ENCODE results near the gene SULT4A1.

Gene SULT4A1

GRCh38 chr22:43894122-43894521 is 31.8 kb upstream of the SULT4A1 start:
- intact Hi-C loops (cut with DNase I; ENCODE audit: low total_unique reads), result no loop called here
- H3K27ac ChIP-seq, result no peak overlapping the region
- H3K4me3 ChIP-seq, result no peak overlapping the region
- H3K36me3 ChIP-seq, result no peaks in the 10 kb centered on the region
- no peaks in the 10 kb centered on the region for H3K9me3 ChIP-seq
- no peak for DNase-seq
- H3K27me3 ChIP-seq, result peaks cover 0 to 50% of the 10 kb centered on the region in 2 donors
- TF ChIP-seq, protein P1, sequence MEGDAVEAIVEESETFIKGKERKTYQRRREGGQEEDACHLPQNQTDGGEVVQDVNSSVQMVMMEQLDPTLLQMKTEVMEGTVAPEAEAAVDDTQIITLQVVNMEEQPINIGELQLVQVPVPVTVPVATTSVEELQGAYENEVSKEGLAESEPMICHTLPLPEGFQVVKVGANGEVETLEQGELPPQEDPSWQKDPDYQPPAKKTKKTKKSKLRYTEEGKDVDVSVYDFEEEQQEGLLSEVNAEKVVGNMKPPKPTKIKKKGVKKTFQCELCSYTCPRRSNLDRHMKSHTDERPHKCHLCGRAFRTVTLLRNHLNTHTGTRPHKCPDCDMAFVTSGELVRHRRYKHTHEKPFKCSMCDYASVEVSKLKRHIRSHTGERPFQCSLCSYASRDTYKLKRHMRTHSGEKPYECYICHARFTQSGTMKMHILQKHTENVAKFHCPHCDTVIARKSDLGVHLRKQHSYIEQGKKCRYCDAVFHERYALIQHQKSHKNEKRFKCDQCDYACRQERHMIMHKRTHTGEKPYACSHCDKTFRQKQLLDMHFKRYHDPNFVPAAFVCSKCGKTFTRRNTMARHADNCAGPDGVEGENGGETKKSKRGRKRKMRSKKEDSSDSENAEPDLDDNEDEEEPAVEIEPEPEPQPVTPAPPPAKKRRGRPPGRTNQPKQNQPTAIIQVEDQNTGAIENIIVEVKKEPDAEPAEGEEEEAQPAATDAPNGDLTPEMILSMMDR (IDR thresholded peaks at IDR 0.05), result no peak
- peaks cover 0 to 10% (median 9%) of the 10 kb centered on the region in 4 donors for H3K4me1 ChIP-seq

GRCh38 chr22:43893266-43893665 is 31.0 kb upstream of the SULT4A1 start:
- DNase-seq, result no peak
- H3K9me3 ChIP-seq, result no peaks in the 10 kb centered on the region
- H3K4me3 ChIP-seq, result no peak overlapping the region
- H3K36me3 ChIP-seq, result no peaks in the 10 kb centered on the region
- no peak overlapping the region for H3K27ac ChIP-seq
- peaks cover 0 to 58% of the 10 kb centered on the region in 2 donors for H3K27me3 ChIP-seq
- intact Hi-C loops (cut with DNase I; ENCODE audit: low total_unique reads), result no loop called here
- TF ChIP-seq, protein P1 (IDR thresholded peaks at IDR 0.05), result no peak
- H3K4me1 ChIP-seq, result peaks cover 0 to 10% (median 9%) of the 10 kb centered on the region in 4 donors

DNA sequence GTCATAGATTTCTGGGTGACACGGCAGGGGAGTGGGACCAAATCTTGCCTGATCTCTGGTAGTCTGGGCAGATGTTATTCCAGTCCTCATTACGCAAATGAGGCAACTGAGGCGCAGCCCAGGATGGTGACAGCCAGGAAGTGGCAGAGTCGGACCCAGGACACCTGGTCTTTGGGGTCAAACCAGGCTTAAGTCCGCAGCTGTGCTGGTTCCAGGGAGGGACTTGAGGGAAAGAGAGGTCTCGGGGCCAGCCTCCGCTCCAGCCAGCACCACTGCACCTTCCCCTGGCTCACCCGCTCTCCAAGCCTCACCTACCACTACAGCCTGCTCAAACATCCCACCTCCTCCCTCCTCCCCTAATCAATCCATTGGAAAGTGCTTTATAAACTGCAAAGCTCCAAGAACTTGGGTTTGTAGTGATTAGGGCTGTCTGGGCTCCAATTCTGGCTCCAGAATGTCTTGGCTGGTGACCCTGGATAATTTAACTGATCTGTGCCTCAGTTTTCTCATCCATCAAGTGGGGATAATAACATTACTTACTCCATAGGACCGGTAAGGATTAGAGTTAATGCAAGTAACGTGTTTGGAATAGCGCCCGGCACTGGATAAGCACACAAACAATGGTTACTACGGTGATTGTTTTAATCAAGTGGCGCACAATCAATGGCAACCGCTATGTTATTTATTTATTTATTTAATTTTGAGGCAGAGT is 30.0 kb upstream of the SULT4A1 start:
- peaks cover 0 to 66% of the 10 kb centered on the region in 2 donors for H3K27me3 ChIP-seq

GRCh38 chr22:43891360-43892182 is 29.3 kb upstream of the SULT4A1 start, which contains the start of gene PNPLA5:
Gene PNPLA5, minus strand, starts transcription at chr22:43892013. Its CDS starts 133 bp downstream, at chr22:43891880.
- TF ChIP-seq, protein P1 (IDR thresholded peaks at IDR 0.05), result no peak
- H3K9me3 ChIP-seq, result no peaks in the 10 kb centered on the region
- no peaks in the 10 kb centered on the region for H3K36me3 ChIP-seq
- intact Hi-C loops (cut with DNase I; ENCODE audit: low total_unique reads), result no loop called here
- H3K4me1 ChIP-seq, result peaks cover 0 to 10% (median 9%) of the 10 kb centered on the region in 4 donors
- no peak within 1 kb of the TSS for H3K27ac ChIP-seq
- no peak for DNase-seq
- H3K4me3 ChIP-seq, result no peak within 1 kb of the TSS
- peaks cover 0 to 70% of the 10 kb centered on the region in 2 donors for H3K27me3 ChIP-seq

More for the DNA sequence above, 30.0 kb upstream of the SULT4A1 start:
- H3K4me1 ChIP-seq, result peaks cover 0 to 10% (median 9%) of the 10 kb centered on the region in 4 donors
- no peaks in the 10 kb centered on the region for H3K9me3 ChIP-seq
- intact Hi-C loops (cut with DNase I; ENCODE audit: low total_unique reads), result no loop called here
- no peaks in the 10 kb centered on the region for H3K36me3 ChIP-seq
- TF ChIP-seq, protein P1 (IDR thresholded peaks at IDR 0.05), result no peak
- DNase-seq, result no peak
- H3K27ac ChIP-seq, result no peak overlapping the region
- H3K4me3 ChIP-seq, result no peak overlapping the region

GRCh38 chr22:43890901-43891331 is 28.6 kb upstream of the SULT4A1 start:
- intact Hi-C loops (cut with DNase I; ENCODE audit: low total_unique reads), result no loop called here
- TF ChIP-seq, protein P1 (IDR thresholded peaks at IDR 0.05), result no peak
- no peak for DNase-seq
- H3K4me1 ChIP-seq, result peaks cover 0 to 10% (median 9%) of the 10 kb centered on the region in 4 donors
- H3K9me3 ChIP-seq, result no peaks in the 10 kb centered on the region
- no peak overlapping the region for H3K27ac ChIP-seq
- no peaks in the 10 kb centered on the region for H3K36me3 ChIP-seq
- H3K27me3 ChIP-seq, result peaks cover 0 to 73% of the 10 kb centered on the region in 2 donors
- no peak overlapping the region for H3K4me3 ChIP-seq
